Bronchial epithelial cell (primary cell): Measurements from ENCODE around the gene ATL3. TPM values are rescaled to one million over a fixed set of nuclear protein-coding genes. Genes with fewer than 3 reads are reported as not detected.

ENCODE experiments used
- DNase-seq: peaks from one replicate; pipeline ENCODE4 v3.0.0-alpha.2; 2010; ENCODE audit warnings: low read depth
- FAIRE-seq: peaks from 2 replicates; lab custom pipeline; 2011; peaks lifted over from hg19 to GRCh38; lab: Jason Lieb, UNC
- H3K27me3 ChIP-seq: 2 replicates; pipeline ENCODE4 v1.5.1; 2011; ENCODE audit warnings: low read length; ENCODE audit not compliant: control insufficient read depth, insufficient read depth
- H3K36me3 ChIP-seq: 2 replicates; pipeline ENCODE4 v1.5.1; 2011; ENCODE audit warnings: low read length; ENCODE audit not compliant: control insufficient read depth, insufficient read depth
- H3K4me3 ChIP-seq: 2 replicates; pipeline ENCODE4 v1.5.1; 2011; ENCODE audit warnings: mild to moderate bottlenecking, low read depth, low read length, control low read depth
- total RNA-seq: library from RNA; depleted of rRNA; stranded (reverse); fragments of >200 nt; gene quantifications from 2 replicates; pipeline ENCODE4 v1.2.1, GENCODE V29; 2014
- TF ChIP-seq, protein P1 (sequence below): IDR thresholded peaks from 2 replicates; pipeline ENCODE4 v1.5.1; 2011; ENCODE audit warnings: mild to moderate bottlenecking, moderate library complexity, low read length, control low read depth, inconsistent platforms; ENCODE audit not compliant: insufficient read depth, severe bottlenecking

The ATL3 gene
- total RNA-seq, 1 donor from 2014 or later, result 63.7 TPM

DNA sequence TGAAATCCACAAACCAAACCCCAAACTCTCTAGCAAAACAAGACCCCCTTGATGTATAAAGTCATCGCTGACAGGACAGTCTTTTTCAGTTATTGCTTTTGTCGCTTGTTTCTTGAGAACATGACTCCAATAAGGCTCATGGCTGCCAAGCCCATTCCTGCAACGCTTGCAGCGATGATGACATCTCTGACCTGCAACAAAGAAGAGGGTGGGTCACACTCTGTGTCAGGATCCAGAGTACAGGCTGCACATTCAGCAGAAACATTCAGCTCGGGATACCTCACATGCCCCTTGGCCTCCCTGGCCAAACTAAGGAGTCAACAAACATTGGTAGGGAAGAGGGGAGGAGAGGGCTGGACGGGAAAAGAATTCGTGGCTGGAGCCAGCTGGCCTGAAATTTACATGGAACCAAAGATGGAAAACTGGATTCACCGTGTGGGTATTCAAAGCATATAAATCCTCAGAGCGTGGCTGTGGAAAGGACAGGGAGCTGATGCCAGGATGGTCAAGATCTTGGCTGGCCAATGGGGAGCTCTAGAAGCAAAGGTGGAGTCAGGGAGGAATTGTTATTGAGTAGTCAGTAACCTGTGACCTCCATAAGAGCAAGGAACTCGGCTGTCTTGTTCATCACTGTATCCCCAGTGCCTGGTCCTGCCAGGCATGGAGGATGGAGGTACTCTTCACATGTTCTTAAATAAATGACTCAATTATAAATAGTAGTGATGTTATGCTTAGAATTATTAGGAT, 96.1 kb downstream of the ATL3 start:
- H3K4me3 ChIP-seq, result no peak overlapping the region
- no peaks in the 10 kb centered on the region for H3K27me3 ChIP-seq

More for the DNA sequence above, 96.1 kb downstream of the ATL3 start:
- no peaks in the 10 kb centered on the region for H3K36me3 ChIP-seq
- TF ChIP-seq, protein P1, sequence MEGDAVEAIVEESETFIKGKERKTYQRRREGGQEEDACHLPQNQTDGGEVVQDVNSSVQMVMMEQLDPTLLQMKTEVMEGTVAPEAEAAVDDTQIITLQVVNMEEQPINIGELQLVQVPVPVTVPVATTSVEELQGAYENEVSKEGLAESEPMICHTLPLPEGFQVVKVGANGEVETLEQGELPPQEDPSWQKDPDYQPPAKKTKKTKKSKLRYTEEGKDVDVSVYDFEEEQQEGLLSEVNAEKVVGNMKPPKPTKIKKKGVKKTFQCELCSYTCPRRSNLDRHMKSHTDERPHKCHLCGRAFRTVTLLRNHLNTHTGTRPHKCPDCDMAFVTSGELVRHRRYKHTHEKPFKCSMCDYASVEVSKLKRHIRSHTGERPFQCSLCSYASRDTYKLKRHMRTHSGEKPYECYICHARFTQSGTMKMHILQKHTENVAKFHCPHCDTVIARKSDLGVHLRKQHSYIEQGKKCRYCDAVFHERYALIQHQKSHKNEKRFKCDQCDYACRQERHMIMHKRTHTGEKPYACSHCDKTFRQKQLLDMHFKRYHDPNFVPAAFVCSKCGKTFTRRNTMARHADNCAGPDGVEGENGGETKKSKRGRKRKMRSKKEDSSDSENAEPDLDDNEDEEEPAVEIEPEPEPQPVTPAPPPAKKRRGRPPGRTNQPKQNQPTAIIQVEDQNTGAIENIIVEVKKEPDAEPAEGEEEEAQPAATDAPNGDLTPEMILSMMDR, result no peak
- peak; percentile 37 for DNase-seq
- peak; percentile 55 for FAIRE-seq

Other genes with a start within 250 kb of the ATL3 start
- not detected in 2 replicates for gene PLAAT5, start 180.2 kb downstream of the ATL3 start, total RNA-seq
- gene LGALS12, start 165.3 kb downstream of the ATL3 start, total RNA-seq, result not detected in 2 replicates
- 0.79 and 2.8 TPM in 2 replicates for gene PLAAT4, start 134.6 kb downstream of the ATL3 start, total RNA-seq
- 0.64 and 1.3 TPM in 2 replicates for gene PLAAT2, start 108.0 kb downstream of the ATL3 start, total RNA-seq
- gene PLAAT3, start 56.9 kb downstream of the ATL3 start, total RNA-seq, result 0.51 and 2.1 TPM in 2 replicates
- 29.0 and 38.5 TPM in 2 replicates for gene RTN3, start 10.1 kb upstream of the ATL3 start, total RNA-seq
- gene ZFTA, start 97.4 kb upstream of the ATL3 start, total RNA-seq, result 2.4 and 2.9 TPM in 2 replicates
- gene SPINDOC, start 142.1 kb upstream of the ATL3 start, total RNA-seq, result 3.4 and 6.7 TPM in 2 replicates
- 10.5 and 21.0 TPM in 2 replicates for gene MARK2, start 167.7 kb upstream of the ATL3 start, total RNA-seq
- 1.2 and 2.4 TPM in 2 replicates for gene RCOR2, start 245.8 kb upstream of the ATL3 start, total RNA-seq